Measurements from ENCODE around the gene IL2RA. TPM values are rescaled to one million over a fixed set of nuclear protein-coding genes. Genes with fewer than 3 reads are reported as not detected.
A peak's percentile ranks its signal among the peaks of the same experiment; 100 is the strongest.
"Not testable (repeated sequence)": the region's sequence is repeated elsewhere in the genome, so short reads cannot be mapped to it uniquely, and the experiment has no call there.

IL2RA gene
- 10 to 100 TPM; 21.0 to 48.2 TPM for total RNA-seq

DNA sequence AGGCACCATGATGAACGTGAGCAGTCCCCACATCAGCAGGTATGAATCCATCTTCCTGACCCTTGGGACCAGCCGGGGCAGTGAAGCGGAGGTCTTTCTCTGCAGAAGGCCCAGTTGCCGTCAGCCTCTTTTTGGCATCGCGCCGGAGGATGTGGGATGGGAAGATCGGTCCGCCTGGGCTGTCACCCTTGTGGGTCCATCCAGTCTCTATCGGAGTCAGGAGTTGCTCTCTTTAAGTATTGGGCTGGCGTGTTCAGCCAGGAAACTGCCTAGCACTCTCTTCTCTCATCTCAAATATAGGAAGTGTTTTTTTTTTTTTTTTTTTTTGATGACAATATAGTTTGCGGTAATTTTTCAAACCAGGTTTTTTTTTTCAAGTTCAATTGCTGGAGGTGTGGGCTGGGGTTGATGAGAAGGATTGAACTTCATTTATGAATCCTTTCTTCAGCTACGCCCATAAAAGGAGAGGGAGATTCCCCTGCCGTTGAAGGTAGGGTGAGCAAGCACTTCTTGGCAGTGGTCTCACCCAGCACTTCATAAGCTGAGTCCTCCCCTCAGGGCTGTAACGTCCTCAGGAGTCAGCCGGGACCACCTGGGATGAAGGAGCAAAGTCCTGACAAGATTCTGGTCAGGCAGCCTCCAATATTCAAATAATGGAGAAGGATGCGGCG, at the start of gene IL2RA:
Gene IL2RA, minus strand, starts transcription at position 267 of the 671 bp plus-strand sequence. Its CDS starts 216 bp downstream, at position 51.
- DNase-seq (ENCODE audit: low spot score) (no peak), ATAC-seq (ENCODE audit: insufficient number of reproducible peaks, low FRiP score, low read depth) (no peak)
- Histone ChIP-seq H3K4me1 (ENCODE audit: control insufficient read depth in 1 of 2, low read depth in 2 of 2) (no peaks in the 10 kb centered on the region), H3K4me3 (peak within 1 kb of the TSS; percentile 53), H3K27me3 (replicated peaks; ENCODE audit: insufficient read depth) (no peaks in the 10 kb centered on the region), H3K9me3 (no peaks in the 10 kb centered on the region), H3K27ac (no peak within 1 kb of the TSS), H3K36me3 (no peaks in the 10 kb centered on the region)
- TF ChIP-seq, protein P1, sequence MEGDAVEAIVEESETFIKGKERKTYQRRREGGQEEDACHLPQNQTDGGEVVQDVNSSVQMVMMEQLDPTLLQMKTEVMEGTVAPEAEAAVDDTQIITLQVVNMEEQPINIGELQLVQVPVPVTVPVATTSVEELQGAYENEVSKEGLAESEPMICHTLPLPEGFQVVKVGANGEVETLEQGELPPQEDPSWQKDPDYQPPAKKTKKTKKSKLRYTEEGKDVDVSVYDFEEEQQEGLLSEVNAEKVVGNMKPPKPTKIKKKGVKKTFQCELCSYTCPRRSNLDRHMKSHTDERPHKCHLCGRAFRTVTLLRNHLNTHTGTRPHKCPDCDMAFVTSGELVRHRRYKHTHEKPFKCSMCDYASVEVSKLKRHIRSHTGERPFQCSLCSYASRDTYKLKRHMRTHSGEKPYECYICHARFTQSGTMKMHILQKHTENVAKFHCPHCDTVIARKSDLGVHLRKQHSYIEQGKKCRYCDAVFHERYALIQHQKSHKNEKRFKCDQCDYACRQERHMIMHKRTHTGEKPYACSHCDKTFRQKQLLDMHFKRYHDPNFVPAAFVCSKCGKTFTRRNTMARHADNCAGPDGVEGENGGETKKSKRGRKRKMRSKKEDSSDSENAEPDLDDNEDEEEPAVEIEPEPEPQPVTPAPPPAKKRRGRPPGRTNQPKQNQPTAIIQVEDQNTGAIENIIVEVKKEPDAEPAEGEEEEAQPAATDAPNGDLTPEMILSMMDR (IDR thresholded peaks at IDR 0.05), result no peak

DNA sequence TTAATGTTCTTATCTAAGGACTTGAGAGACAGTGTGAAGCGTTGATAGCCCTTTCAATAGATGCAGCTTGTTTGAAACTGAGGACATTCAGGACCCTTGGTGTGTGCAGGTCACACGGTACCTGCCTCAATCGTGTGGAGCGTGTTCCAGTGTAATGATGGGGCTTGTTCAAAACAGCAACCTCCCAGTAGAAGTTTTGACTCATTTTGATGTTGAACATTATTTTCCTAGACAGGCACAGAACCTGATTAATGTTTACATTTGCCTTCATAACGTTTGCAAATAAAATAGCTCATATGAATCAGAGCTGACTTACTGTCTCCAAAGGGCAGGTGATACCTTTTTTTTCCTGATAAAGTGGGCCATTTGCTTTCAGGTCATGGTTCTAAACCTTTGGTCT, 48.0 kb upstream of the IL2RA start:
- Histone ChIP-seq H3K4me1 (ENCODE audit: control insufficient read depth in 1 of 2, low read depth in 2 of 2) (peaks cover 2 to 6% of the 10 kb centered on the region in 2 donors), H3K27me3 (replicated peaks; ENCODE audit: insufficient read depth) (no peaks in the 10 kb centered on the region), H3K27ac (no peak overlapping the region), H3K9me3 (no peaks in the 10 kb centered on the region), H3K4me3 (no peak overlapping the region), H3K36me3 (peaks cover 25% of the 10 kb centered on the region)
- TF ChIP-seq, protein P1 (IDR thresholded peaks at IDR 0.05), result no peak
- ATAC-seq (ENCODE audit: insufficient number of reproducible peaks, low FRiP score, low read depth) (no peak), DNase-seq (ENCODE audit: low spot score) (no peak)

DNA sequence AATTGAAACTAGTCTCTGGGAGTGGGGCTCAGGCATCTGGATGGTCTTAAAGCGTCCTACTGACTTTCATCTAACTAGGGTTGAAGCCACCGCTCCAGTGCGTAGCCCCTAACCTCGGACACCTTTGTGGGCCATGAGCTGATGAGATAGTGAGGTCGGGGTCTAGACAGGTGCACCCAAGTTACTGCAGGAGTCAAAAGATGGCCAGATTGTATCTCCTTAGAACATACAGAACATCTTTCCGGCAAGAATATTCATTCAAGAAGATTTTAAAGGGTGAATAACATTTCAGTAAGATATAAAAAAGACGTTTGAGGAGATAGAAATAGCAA, 47.2 kb upstream of the IL2RA start:
- no peaks in the 10 kb centered on the region for H3K4me1 ChIP-seq (ENCODE audit: control insufficient read depth in 1 of 2, low read depth in 2 of 2)
- ATAC-seq (ENCODE audit: insufficient number of reproducible peaks, low FRiP score, low read depth), result no peak
- no peak for DNase-seq (ENCODE audit: low spot score)
- peaks cover 25% of the 10 kb centered on the region for H3K36me3 ChIP-seq
- H3K9me3 ChIP-seq, result no peaks in the 10 kb centered on the region
- H3K27ac ChIP-seq, result no peak overlapping the region
- H3K27me3 ChIP-seq (replicated peaks; ENCODE audit: insufficient read depth), result no peaks in the 10 kb centered on the region
- TF ChIP-seq, protein P1 (IDR thresholded peaks at IDR 0.05), result no peak
- H3K4me3 ChIP-seq, result no peak overlapping the region

DNA sequence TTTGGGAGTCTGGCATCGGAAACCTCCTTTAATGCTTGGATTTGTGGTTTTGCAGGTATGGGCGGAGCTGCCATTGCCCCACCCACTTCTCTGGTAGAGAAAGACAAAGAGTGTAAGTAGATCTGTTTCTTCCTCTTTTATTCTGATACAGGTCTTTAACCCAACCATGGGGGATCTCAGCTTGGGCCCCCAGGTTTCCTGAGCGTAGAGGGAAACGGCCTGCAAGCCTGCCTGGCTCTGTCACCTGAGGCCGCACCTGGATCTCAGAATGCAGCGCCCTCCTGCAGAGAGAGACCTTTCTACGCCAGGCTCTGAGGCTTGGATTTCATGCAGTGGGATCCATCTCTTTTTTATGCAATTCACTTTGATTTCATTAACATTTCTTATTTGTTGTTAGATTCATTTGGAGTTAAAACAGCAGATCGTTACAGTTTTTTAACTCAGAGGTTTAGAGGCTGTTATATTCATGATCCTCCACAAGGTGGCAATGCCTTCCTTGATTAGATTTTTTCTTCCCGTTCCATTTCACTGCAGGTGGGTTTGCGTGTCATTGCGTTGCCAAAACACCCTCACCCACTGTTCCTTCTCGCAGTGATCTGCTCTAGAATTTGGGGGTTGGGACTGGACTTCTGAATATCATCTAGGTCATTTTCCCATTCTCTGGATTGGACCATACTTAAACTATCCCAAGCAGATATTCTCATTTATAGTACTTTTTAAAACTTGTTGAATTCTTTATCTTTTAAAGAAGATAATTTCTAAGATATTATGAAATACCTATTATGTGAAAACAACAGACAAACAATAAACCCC, 46.7 kb upstream of the IL2RA start:
- no peak overlapping the region for H3K27ac ChIP-seq
- ATAC-seq (ENCODE audit: insufficient number of reproducible peaks, low FRiP score, low read depth) (no peak), DNase-seq (ENCODE audit: low spot score) (no peak)
- H3K9me3 ChIP-seq, result no peaks in the 10 kb centered on the region
- peaks cover 25% of the 10 kb centered on the region for H3K36me3 ChIP-seq
- TF ChIP-seq, protein P1 (IDR thresholded peaks at IDR 0.05), result peak; percentile 84
- no peak overlapping the region for H3K4me3 ChIP-seq
- H3K4me1 ChIP-seq (ENCODE audit: control insufficient read depth in 1 of 2, low read depth in 2 of 2), result no peaks in the 10 kb centered on the region
- no peaks in the 10 kb centered on the region for H3K27me3 ChIP-seq (replicated peaks; ENCODE audit: insufficient read depth)

DNA sequence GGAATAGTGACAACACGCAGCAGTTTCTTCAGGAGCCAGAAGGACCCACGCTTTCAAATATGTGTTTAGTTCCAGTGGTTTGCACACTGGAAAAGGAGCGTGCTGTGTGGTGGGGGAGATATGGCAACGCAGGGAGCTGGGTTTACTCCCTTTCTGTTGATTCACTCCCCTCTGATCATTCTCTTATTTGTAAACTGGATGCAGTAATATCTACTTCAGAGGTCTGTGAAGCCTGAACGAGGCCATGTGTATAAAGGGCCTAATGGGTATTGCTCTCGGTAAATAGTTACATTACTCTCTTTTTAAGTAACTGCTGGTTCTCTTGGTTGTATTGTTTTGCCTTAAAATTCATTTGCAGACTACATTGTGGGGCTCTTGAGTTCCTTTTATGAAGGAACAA, 45.9 kb upstream of the IL2RA start:
- TF ChIP-seq, protein P1 (IDR thresholded peaks at IDR 0.05), result no peak
- Histone ChIP-seq H3K27me3 (replicated peaks; ENCODE audit: insufficient read depth) (no peaks in the 10 kb centered on the region), H3K27ac (no peak overlapping the region), H3K4me1 (ENCODE audit: control insufficient read depth in 1 of 2, low read depth in 2 of 2) (no peaks in the 10 kb centered on the region), H3K4me3 (no peak overlapping the region), H3K36me3 (peaks cover 21% of the 10 kb centered on the region), H3K9me3 (no peaks in the 10 kb centered on the region)
- DNase-seq (ENCODE audit: low spot score) (no peak), ATAC-seq (ENCODE audit: insufficient number of reproducible peaks, low FRiP score, low read depth) (no peak)

DNA sequence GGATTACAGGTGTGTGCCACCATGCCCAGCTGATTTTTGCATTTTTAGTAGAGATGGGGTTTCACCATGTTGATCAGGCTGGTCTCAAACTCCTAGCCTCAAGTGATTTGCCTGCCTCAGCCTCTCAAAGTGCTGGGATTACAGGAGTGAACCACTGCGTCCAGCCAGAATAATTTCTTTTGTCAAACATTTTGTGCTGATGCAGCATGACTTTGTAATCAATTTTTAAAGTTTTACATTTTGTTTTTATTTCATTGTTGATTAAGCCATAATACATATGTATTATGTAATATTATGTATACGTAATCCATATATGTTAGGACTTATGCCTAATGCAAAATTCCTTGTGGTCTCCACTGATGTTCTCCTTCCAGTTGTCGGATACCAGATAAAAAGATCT, 45.4 kb upstream of the IL2RA start:
- not testable (repeated sequence) for H3K9me3 ChIP-seq; H3K4me1 ChIP-seq (ENCODE audit: control insufficient read depth in 1 of 2, low read depth in 2 of 2); H3K27me3 ChIP-seq (replicated peaks; ENCODE audit: insufficient read depth); H3K4me3 ChIP-seq; H3K27ac ChIP-seq; DNase-seq (ENCODE audit: low spot score); ATAC-seq (ENCODE audit: insufficient number of reproducible peaks, low FRiP score, low read depth)
- H3K36me3 ChIP-seq, result peaks cover 18% of the 10 kb centered on the region
